Activated CD4-positive, CD25-positive, alpha-beta regulatory T cell (primary cell): Measurements from ENCODE around the gene NETO2.

Source experiments
- DNase-seq, 4 experiments: peaks; one replicate each; lab custom pipeline; 2025; lab: John Stamatoyannopoulos, UW

NETO2 gene

DNA sequence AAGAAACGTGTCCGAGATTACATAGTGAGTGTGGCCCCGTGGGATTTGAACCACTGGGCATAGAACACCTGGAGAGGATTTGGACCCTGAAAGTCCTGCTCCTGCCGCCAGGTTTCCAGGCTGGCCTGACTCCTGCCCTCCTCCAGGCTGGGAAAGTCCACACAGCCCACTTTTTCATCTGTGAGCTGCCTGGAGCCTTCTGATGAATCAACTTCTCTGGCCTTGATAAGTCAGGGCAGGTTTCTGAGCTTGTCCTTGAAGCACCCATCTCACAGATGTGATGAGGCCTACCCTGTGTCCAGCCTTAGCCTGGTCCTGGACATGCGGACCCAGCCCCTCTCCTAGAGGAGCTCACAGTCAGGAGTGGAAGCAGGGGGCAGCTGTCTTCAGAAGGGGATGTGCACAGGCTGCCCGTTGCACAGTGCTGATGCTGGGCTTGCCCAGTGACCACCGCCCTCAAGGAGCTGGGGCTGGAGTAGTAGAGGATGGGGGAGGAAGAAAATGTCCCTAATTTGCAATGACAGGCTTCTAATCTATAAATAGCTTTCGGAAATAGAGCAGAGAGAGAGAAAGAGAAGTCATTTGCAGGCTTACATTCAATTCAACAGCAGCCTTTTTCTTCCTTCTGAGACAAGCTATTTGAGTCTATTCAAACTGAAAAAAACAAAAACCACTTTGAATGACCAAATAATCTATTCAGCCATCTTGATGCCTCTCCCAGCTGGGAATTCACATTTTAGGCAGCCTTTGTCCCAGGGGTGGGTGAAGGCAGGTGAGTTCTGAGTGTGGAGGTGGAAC is 96.8 kb downstream of the NETO2 start:
- DNase-seq, result no peak

DNA sequence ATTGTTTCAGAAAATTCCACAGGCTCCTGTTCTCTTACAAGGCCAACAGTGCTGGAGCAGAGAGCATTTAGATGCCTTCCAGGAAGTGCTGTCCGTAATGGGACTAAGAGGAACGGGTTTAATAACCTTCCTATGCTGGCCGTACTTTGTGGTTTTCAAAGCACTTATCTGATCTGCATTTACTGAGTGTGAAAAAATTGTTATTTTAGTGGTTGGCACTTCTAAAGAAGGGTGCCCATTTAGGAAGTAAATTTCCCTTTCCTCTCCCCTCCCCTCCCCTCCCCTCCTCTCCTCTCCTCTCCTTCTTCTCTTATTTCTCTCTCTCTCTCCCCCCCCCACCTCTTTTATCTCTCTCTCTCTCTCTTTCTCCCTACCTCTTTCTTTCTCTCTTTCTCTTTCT is 98.3 kb downstream of the NETO2 start:
- no peak for DNase-seq

DNA sequence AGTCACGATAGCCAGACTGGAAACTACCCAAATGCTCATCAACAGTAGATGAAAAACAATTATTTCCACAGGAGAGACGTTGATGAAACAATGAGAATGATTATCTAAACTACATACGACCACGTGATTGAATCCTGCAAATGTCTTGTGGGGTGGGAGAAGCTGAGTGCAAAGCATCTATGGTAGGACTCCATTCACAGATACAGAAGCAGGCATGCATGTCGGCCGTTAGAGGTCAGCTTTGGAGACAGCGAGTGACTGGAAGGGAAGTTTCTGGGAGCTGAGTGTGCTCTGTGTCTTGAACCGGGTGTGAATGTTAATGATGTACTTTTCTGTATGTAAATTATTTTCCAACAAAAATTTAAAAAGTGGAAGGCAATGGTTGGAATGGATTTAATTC is 98.7 kb downstream of the NETO2 start:
- DNase-seq, result no peak

DNA sequence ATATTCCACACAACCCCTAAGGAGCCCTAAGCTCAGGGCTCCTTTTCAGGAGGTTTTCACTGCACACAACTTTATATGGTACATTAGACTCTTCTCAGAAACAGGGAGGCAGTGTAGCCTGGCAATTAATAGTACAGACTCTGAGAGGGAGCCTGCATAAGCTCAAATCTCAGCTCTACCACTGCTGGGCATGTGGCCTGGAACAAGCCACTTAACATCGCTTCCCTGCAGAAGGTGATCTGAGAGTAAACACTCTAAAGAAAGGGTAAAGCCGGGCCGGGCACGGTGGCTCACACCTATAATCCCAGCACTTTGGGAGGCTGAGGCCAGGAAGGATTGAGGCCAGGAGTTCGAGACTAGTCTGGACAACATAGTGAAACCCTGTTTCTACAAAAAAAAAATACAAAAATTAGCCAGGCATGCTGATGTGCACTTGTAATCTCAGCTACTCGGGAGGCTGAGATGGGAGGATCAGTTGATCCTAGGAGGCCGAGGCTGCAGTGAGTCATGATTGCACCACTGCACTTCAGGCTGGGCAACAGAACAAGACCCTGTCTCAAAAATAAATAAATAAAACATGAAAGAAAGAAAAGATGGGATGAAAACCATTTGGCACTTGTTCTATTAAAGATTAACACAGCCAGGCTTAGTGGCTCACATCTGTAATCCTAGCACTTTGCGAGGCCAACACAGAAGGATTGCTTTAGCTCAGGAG is 99.6 kb downstream of the NETO2 start:
- no peak for DNase-seq

DNA sequence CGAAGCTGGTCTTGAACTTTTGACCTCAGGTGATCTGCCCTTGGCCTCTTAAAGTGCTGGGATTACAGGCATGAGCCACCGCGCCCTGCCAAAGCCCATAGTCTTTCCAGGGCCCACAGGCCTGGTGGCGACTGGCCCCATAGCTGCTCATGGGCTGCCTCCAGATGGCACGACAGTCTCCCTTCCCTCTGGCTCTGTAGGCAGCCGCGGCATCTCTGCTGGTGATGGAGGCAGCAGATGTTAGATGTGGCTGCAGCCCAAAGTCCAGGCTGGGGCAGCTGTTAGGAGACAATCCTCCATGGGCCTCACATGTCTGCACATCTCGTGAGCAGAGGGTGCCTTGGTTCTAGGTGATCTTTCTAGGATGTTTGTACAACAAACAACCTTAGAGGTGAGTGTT is 100.5 kb downstream of the NETO2 start:
- DNase-seq, result no peak

DNA sequence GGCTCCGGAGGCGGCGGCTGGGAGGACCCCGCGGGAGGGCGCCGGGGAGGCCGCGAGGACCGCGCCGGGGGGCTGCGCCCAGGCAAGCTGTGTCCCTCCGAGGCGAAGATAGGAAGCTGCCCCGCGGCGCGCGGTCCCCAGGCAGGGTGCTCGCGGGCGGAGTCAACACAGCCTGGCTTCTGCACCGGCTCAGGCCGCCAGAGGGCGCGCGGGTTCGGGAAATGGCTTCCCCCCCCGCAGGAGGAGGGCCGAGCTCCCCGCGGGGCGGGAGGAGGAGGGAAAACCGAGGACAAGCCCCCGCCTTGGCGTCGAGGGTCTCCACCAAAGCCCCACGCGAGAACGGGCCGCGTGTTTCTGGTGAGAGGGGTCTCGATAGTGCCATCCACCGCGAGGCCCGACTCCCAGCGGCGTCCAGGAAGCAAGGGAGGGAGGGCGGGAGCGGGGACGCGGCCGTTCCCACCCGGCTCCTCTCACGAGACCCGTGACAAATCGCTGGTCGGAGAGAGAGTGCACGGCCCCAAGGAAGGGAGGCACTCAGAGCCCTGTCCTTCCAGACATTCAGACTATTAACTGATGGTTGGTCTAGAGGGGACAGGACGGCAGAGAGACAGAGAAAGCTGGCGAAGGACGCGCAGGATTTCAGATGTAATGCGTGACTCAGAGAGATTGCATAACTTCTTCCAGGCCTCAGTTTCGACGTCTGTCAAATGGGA is 105.8 kb downstream of the NETO2 start:
- DNase-seq, result peak; percentile 79 to 97 (median 90)

DNA sequence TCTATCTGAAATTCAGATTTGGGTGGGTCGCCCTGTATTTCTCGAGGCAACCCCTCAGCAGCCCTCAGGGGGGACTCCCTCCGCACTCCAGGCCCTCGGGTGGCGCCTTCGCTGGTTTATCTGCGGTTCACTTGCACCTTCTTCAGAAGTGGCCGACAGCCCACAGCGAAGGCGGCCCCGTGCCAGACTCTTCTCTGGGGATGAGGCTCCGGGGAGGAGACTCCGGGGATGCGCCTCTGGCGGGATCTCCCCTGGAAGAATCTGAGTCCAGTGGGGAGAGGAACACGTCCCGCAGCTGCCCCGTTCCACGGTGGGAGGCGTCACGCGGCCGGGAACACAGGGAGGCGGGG is 106.4 kb downstream of the NETO2 start:
- peak in 1 of 4 experiments; percentile 13 for DNase-seq

DNA sequence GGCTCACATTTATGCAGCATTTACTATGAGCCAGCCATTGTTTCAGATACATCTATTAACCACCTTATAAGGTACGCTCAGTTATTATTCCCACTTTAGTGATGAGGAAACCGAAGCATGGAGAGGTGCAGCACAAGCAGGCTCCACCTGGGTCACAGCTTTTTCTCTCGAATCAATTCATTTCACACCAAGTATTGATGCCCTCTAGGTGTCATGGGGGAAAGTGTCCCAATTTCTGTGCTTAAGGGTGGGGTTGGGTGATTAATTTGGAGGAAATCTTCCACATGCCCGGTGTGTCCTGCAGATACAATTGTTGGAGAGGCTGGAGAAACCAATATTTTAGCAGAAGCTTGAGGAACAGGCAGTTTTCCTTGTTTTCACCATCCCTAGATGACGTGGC is 107.5 kb downstream of the NETO2 start:
- no peak for DNase-seq

DNA sequence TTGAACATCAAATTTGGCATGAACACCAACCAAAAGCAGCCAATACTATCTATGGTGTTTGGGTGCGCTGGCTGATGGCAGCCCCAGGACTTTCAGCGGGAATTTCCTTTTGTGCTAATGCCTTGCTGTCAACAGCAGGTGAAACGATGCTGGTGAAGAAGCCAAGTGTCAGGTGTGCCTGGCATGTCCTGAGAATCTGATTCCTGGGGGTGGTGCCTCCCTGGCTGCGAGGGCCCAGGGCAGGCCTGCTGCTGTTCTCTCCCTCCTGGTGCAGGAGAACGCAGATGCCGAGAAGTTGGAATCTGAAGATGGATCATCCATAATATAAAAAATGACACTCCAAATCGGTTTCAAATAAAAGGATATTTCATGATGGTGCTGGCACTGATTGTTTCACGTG is 108.3 kb downstream of the NETO2 start:
- DNase-seq, result no peak

DNA sequence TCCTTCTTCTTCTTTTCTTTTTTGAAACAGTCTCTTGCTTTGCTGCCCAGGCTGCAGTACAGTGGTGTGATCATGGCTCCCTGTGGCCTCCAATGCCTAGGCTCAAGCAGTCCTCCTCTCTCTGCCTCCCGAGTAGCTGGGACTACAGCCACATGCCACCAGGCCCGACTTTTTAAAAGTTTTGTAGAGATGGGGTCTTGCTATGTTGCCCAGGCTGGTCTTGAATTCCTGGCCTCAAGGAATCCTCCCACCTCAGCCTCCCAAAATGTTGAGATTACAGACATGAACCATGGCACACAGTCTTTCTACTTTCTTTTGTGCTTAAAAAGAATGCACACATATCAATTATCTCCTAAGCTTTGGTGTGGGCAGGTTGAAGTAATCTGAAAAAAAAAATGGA is 109.3 kb downstream of the NETO2 start:
- DNase-seq, result no peak

DNA sequence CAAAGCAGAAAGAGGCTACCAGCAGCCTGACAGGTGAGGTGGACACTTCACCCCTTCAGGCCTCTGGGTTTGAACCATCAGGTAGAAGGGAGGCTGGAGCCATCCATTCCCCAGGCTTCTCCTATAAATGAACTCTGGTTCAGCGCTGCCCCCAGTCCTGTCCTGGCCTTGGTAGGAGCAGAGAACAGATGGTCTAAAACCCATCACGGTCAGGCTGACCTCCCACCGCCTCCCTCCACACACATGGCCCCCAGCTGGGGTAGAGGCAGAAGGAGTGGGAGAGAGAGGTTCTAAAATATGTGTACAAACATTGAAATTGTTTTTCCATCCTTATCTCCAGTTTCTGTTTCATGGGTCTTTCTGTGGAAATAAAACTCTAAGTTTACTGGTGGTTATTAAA is 110.6 kb downstream of the NETO2 start:
- DNase-seq, result no peak

DNA sequence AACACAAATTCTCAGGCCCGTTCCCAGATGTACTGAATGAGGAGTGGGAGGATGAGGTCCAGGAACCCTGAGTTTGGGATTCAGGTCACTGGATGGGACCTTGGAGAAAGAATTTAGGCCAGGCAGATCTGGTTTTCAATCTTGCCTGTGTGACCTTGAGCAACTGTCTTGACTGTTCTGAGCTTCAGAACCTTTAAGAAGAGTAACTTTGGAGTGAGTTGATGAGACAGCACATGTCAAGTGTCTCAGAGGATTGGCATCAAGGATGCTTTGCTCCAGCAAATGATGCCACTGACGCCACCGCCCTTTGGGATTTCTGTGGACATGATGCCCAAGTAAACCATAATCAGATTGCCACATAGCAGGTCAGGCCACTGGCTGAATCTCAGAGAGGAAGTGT is 114.0 kb downstream of the NETO2 start:
- DNase-seq, result no peak

DNA sequence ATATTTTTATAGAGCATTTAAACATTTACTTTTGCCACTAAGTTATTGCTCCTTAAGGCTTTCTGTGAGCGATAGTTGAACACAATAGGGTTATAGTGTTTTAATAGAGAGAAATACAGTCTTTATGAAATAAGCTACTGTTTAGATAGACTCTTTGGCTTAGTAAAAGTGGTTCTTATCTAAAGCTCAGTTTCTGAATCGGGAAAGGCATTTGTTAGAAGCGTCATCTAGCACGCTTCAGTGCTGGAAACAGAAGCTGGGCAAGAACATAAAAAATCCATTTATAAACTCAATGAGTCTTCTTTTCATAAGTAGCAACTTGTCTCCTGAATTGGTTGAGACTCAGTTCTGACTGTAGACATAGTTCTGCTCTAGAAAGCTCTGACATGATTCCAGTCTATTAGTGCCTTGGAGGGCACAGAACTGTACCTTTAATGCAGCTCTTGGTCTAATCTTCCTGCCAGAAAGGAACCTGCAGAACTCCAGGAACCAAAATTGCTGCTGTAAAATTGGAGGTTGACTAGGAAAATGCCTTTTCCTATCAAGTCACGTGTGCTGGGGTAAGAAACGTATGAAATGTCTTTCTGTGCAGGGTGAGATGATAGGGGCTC is 114.9 kb downstream of the NETO2 start:
- DNase-seq, result no peak
